NCI-H187 treated with DMSO at 0.1 percent for 48 hours (cell line): Measurements from ENCODE around the gene REL.
"Not testable (repeated sequence)": the region's sequence is repeated elsewhere in the genome, so short reads cannot be mapped to it uniquely, and the experiment has no call there.

Experiments
- DNase-seq: peaks from one replicate; lab custom pipeline; 2025; lab: John Stamatoyannopoulos, UW

Gene REL

DNA sequence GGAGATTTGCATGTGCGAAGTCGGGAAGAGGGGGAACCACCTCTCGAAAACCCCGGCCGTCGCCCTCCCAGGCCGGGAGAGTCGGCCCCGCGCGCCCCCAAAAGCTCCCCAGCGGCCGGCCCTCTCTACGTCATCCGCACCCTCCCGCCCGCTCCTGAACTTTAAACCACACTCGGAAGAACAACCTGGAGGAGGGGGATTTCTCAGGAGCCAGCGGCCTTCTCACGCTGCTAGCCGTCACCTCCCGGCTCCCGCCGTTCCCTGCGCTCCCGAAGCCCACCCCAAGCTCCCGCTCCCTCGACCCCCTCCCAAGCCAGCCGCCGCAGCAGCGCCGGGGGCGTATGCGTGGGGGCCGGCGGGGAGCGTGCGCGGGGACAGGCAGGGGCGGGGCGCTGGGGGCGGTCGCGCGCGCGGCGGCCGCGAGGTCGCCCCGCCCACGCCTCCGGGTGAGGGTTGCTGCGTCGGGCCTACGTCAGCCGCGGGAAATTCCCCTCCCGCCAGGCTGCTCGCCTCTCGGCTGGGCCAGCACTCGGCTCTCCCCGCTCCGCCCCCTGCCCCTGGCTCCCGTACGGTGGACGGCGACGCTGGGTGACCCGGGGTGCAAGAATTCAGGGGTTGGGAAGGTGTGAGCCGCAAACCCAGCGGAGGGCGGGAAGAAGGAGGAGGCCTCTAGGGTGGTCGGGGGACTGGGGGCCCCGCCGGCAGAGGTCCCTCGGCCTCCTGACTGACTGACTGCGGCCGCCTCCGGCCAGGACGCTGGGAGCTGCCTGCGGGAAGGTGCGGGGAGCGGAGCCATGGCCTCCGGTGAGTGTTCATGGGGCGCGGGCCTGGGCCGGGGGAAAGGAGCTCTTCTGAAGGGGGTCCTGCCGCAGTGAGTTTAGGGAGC lies at the start of gene REL:
Gene REL (plus strand): TSS at position 528 of the 886 bp plus-strand sequence. CDS start 267 bp downstream, at position 795.
- DNase-seq, result peak; percentile 16

- no peak for DNase-seq
These were observed 49.5 kb upstream of the REL start for GRCh38 chr2:60831921-60832320.

DNA sequence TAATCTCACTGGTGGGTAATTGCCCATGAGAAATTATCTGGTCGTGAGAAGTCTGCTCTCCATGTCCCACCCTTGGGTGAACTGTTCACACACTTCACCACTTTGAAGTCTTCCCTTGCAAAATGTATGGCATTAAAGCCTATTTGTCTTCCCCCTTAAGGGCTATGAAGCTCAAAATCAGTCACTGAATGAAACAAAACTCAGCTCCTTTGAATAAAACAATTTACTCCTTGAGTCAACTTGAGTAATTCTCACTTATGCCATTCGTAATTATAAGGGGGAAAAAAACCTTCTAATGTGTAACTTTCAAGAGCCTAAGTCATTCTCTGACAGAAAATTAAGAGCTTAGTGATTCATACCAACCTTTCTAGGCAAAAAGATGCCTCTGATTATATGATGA lies 48.8 kb upstream of the REL start:
- no peak for DNase-seq

- no peak for DNase-seq
These were observed 47.1 kb upstream of the REL start for GRCh38 chr2:60834270-60834717.

DNA sequence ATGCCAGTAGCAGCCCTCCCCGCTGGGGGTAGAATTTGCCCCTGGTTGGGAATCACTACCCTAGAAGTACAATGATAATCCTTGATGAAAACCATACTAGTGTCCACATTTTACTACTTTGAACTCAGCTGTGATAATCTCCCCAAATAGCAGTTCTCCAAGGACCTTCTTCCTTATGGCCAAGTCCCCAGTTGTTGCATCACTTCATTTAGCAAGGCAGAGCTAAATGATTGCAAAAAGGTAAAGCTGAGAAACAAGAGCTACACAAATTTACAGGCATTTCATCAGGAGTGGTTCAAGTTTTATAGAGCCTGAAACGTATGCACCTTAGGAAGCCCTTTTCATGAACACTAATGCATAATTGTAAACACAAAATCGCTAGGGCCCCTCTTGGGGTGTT lies 44.9 kb upstream of the REL start:
- DNase-seq, result no peak

GRCh38 chr2:60837123-60837522 lies 44.3 kb upstream of the REL start:
- DNase-seq, result no peak

- no peak for DNase-seq
These were observed 42.9 kb upstream of the REL start for GRCh38 chr2:60838481-60838880.

DNA sequence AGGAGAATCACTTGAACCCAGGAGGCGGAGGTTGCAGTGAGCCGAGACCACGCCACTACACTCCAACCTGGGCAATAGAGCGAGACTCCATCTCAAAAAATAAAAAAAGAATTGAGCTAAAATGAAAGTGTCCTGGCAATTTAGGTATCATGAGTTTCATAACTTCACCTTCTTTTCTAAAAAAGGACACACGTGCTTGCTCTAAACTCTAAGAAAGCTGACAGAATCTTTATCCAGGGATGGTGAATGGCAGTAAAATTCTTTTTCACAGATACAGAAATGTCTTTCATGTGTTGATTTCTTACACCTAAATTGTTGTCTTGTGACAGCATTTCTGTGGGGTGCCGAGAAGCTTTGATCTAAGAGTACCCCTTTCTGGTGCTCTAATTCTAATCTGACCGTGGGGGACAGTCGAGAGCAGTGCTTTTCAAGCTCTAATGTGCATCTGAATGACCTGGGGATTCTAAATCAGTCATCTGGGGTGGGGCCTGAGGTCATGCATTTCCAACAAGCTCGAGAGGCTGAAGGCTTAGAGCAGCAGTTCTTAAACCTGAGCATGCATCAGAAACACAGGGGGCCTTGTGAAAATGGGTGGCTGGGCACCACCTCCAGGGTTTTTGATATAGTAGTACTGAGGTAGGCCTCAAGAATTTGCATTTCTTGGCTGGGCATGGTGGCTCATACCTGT lies 42.1 kb upstream of the REL start:
- DNase-seq, result no peak

GRCh38 chr2:60840880-60841279 lies 40.5 kb upstream of the REL start:
- peak; percentile 42 for DNase-seq

GRCh38 chr2:60843006-60843405 lies 38.4 kb upstream of the REL start:
- DNase-seq, result no peak

DNA sequence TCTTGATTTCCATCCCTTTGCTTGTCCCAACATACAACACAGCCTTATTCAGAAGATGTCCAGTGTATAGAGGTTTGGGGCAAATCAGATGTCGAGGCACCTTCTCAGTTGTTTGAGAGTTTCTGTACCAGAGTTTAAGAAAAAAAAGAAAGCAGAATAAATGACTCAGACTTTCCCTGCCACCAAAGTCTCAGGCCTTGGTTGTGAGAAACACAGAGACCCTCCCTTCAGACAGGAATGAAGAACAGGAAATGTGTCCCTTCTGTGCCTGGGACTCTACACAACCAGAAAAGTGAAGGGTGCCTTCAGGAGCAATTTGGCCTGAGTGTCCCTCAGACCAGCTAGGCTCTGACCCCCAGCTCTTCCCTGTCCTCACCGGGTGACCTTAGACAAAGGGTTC lies 37.3 kb upstream of the REL start:
- DNase-seq, result no peak

DNA sequence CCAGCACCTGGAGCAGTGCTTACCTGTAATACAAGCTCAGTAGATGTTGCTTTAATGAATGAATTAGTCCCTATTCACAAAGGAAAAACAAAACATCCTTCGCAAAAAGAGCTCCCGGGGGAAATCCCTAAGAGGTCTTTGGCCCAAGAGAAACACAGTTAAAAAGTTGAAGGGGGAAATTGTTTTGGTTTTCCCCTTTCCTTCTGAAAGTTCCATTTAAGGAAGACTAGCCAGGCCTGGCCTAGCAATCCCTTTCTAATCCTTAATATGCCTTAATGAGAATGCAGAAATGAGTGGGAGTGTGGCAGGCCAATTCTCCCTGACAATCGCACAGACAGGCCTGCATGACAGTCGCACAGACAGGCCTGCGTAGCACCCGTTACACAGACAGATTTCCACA lies 33.5 kb upstream of the REL start:
- DNase-seq, result no peak

DNA sequence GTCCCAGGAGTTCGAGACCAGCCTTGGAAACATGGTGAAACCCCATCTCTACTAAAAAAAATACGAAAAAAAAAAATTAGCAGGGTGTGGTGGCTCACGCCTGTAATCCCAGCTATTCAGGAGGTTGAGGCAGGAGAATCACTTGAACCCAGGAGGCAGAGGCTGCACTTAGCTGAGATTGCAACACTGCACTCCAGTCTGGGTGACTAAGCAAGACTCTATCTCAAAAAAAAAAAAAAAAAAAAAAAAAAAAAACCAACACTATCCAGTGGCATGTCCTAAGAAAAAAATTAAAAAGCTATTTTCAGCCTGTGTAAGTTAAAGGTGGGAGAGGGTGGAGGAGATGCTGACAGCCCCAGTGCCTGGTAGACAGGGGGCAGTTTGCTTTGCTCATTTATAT lies 32.2 kb upstream of the REL start:
- DNase-seq, result no peak

GRCh38 chr2:60852282-60852860 lies 29.0 kb upstream of the REL start:
- no peak for DNase-seq

GRCh38 chr2:60853531-60853930 lies 27.8 kb upstream of the REL start:
- no peak for DNase-seq

DNA sequence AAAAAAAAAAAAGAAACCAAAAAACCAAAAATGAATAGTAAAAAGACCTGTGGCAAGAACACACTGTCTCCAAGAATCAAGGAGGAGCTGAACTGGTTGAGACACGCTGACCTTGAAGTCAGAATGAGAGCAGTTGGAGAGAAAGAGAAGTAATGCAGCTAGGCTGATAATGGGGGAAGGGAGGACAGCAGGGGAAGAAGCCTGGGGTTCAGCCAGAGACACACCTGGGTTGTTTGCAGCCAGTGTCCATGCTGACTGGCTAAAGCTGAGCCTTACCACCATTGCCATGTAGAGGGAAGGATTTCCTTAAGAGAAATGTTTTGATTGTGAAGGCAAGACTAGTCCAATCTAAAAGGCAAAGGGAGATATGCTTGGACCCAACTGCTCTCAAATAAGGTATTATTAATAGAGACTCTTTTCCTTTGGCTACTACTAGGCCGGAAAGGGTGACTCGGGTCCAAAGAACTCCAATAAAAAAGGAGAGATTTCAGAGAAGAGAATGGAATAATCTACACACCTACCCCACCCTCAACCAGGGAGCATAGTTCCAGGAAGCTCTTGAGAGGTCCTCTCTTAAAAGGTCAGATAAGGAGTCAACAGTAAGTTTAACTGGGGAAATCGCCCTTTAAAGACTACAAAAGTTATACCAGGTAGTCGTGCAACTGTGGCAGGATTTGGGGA lies 25.2 kb upstream of the REL start:
- DNase-seq, result no peak

GRCh38 chr2:60857056-60857455 lies 24.3 kb upstream of the REL start:
- DNase-seq, result no peak

DNA sequence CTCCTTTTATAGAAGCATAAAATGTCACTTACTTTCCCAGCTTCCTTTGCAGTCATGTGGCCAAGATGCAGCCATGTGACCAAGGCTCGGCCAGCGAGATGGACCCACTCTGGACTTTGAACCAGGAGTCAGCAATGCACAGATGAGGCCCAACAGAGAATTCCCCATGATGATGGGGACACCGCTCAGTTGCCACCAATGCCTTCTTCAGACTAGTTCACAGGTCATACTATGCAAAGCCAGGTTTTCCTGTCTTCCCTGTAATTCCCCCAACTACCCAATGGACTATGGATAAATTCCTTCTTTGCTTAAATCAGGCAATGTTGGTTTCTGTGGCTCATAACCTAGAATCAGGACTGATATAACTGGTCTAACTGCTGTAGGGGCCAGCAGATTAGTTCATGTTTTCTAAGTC lies 22.5 kb upstream of the REL start:
- DNase-seq, result no peak

GRCh38 chr2:60861736-60862135 lies 19.6 kb upstream of the REL start:
- DNase-seq, result no peak

DNA sequence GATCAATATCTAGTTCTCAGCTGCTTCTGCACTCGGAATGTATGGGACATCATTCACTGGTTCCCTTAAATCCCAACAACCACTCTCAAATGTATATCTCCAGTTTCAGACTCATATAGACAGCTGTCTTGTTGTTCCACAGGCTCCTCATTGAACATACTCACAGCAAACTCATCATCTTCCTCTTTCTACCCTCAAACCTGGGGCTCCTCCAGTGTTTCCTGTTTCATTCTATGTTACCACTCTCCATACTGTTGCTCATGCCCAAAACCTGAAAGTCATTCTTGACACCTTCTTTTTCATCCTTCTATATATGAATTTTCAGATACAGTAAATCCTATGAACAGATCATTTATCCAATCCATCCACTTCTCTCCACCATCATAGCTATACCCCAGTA lies 18.7 kb upstream of the REL start:
- DNase-seq, result no peak

DNA sequence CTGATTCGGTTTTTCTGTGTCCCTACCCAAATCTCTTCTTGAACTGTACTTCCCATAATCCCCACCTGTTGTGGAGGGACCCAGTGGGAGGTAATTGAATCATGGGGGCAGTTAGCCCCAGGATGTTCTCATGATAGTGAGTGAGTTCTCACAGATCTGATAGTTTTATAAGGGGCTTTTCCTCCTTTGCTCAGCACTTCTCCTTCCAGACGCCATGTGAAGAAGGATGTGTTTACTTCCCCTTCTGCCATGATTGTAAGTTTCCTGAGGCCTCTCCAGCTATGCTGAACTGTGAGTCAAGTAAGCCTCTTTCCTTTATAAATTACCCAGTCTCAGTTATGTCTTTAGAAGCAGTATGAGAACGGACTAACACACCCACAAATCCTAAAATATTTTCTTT lies 16.0 kb upstream of the REL start:
- DNase-seq, result not testable (repeated sequence)

- DNase-seq, result no peak
These were observed 14.4 kb upstream of the REL start for GRCh38 chr2:60867007-60867406.
